ENCODE data around the gene AP3M1.
"Not testable (repeated sequence)": the region's sequence is repeated elsewhere in the genome, so short reads cannot be mapped to it uniquely, and the experiment has no call there.

The AP3M1 gene

DNA sequence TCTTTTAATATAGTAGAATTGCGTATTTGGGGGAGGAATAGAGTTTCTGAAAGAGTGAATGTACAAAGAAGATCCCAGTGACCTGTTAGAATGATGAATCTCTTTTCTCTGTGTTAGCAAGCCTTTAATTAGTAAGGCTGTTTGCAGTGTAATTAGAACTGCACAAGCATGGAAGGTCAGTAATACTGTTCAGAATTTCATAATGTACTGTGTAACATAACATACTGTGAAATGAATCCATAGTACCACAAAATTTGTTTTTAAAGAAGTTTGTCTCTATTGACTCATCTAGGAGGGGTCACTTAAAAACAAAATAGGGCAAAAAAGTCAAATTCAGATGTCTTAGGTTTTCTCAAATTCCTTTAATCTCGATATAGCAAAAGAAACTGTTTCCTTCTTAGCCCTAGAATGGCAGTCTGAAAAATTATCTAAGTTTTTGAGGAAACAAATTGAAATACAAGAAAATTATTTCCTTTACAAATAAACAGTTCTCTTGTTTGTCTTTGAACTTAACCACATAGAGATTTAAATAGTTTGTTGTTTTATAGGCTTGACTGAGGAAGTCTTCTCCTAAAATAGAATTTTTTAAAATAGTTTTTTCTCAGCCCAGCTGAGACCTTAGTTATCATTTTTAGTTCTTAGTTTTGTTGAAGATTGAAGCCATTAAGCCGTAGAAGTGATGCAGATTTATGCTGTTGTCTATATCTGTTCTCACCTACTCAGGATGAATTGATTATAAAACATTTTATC is 12.9 kb upstream of the AP3M1 start:
- no peak for DNase-seq

DNA sequence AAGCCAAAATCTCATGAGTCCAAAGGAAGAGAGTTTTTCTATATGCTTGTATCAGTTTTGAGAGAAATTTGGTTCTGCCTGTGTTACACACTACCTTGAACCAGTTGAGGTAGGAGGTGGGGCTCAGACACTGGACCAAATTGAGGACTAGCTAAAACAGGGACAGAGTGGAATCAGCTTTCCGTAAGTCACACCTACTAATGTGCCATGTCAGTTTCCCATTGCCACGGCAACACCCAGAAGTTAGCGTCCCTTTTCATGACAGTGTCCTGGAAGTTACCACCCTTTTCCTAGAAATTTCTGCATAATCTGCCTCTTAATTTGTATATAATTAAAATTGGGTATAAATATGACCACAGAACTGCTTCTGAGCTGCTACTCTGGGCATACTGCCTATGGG is 9.4 kb upstream of the AP3M1 start:
- DNase-seq, result no peak

DNA sequence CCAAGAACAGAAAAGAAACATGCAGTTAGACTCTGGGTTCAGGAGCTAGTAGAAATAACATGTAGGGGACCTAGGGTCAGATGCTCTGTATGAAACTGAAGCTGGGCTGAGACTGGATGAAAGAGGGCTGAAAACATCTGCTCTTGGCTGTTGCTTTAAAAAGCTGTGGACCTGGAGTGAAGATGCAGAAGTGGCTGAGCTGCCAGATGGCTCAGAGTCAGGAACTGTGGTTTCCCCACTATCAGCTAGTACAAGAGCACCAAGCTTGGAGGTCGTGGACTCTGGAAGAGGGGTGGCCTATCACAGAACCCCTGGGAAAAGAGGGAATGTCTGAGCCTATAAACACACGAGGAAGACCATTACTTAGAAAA is 6.3 kb upstream of the AP3M1 start:
- DNase-seq, result no peak

DNA sequence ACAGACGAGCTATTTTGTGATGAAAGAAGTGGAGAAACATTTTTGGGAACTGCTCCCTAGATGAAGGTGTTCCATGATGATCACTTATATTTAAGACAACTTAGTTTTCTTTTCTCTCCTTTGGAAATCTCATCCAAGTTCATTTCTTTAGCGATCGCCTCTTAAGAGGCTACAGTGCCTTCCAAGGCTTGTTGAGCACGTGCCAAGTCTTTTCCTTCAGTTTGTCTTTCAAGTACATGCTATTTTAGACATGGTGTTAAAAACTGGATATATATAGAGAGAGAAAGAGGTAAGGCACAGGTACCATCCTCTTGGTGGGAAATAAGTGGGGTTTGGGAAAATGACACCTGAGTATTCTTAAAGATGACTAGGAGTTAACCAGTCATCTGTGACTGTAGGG is 3.0 kb upstream of the AP3M1 start:
- no peak for DNase-seq

DNA sequence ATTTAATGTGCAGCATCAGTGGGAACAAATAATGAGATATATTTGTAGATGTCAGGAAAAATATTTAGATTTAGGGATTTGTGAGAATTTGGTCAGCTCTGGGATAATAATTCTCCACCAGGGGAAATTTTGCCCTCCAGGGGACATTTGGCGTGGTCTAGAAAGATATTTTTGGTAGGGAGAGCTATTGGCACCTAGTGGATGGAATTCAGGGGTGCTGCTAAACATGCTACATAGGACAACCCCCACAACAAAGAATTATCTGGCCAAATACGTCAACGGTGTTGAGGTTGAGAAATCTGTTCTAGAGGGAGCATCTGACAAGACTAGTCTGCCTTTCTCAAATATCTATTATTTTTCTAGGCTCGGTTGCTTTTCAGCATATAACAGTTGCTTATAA is 2.5 kb upstream of the AP3M1 start:
- peak; percentile 66 for DNase-seq

DNA sequence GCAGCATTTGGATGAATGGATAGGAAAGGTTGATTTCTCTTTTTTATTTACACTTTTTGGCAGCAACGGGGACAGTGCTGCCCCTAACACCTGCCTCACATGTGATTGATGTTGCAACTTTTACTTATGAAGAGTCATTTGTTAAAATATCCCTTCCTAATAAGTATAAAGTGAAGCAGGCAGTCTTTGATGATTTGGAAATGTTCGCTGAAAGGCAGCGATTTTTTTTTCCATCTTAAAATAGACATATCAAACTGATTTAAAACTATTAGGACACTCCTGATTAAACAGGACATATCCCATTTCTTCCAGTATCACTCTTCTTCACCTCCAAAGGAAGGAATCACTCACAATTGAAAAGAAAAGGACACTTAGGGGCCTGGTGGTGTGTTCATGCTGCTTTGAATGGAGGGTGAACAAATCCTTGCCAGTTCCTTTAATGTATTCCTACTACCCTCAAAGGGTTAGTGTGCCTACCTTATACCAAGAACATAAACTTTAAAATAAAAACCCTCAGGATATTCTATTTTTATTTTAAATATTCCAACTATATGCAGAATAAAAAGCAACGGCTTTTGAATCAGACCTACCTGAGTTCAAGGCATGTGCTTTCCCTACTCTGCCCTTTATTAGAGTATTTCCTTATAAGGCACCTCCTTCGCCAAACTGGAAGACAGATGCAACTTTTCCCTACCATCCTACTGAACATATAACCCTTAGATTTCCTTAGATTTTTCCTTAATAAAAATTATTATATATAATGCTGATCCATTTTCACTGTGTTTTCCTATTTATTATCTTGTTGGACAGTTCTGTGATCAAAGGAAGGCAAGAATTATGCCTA is 1.5 kb upstream of the AP3M1 start:
- DNase-seq, result no peak

DNA sequence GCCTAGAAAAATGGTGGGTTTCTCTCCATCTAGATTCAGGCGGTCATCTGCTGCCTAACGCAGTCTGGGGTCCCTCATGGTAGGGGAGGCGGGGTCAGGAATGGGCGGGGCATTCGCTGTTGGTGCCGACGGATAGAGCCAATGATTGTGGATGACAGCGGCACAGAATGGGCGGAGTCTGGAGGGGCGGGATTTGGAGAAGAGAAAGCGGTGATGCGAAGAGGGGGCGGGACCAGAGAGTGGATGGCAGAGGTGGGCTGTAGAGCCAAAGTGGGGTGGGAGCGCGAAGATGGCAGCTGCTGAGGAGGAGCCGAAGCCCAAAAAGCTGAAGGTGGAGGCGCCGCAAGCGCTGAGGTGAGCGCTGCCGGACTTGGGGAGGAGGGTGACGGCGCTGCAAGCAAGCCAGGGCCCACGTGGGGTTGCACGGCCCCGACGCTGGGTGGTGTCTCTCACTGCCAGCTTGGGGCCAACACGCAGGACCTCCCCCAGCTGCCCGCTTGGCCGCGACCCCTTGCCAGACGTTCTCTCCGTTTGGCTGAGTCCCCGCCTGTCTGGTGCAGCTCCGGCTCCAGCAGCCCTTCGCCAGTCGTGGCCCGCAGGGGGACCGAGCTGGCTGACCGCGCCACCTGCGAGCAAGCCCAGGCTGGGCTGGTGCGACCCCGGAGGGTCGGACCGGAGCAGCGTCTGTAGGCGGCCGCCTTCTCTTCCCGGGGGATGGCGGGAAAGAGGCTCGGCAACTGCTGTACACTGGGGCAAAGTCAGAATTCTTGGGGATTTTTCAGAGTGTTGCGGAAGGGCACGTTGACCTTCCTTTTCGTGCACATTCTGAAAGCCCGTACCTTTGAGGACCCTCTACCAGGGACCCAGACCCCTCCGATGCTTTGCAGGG is 606 bp upstream of the AP3M1 start, which contains the start of gene ADK:
Gene ADK, plus strand, starts transcription at position 232 of the 889 bp plus-strand sequence. Its CDS starts 58 bp downstream, at position 290.
- DNase-seq, result peak; percentile 98

DNA sequence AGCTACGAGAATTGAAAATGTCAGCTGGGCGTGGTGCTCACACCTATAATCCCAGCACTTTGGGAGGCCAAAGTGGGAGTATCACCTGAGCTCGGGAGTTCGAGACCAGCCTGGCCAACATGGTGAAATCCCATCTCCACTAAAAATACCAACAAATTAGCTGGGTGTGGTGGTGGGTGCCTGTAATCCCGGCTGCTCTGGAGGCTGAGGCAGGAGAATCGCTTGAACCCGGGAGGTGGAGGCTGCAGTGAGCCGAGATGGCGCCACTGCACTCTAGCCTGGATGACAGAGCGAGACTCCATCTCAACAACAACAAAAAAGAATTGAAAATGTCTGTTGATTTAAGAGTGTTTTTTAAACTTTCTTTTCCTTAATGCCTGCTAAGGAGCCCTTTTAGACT is 3.6 kb downstream of the AP3M1 start:
- DNase-seq, result not testable (repeated sequence)

DNA sequence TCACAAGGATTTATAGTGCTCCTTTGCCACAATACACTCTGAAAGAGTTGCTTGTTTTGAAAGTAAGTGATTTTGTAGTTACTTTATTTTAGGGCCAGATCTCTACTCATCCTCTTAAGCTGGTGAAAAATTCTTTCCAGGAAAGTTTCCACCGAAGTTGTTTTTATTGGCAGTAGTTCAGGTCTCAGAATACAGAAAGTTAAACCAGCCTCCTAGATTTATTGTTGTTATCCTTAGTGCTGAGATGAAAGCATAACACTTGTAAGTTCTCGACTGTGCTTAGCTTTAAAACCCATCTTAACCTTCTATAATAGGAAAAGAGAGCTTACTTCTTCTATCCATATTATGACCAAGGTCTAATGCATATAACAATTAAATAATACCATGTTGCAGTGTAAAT is 5.5 kb downstream of the AP3M1 start:
- DNase-seq, result peak; percentile 82

DNA sequence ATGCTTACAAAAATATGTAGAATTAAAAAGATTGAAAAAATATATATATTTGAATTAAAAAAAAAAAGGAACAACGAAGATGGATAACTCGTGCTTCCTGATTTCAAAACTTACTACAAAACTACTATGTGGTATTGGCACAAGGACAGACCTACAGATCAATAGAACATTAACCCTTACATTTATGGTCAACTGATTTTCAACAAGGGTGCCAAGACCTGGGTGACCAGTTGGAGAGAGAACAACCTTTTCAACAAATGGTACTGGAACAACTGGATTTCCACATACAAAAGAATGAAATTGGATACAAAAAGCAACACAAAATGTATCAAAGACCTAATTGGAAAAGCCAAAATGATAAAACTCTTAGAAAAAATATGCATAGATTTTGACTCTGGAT is 10.1 kb downstream of the AP3M1 start:
- DNase-seq, result no peak

DNA sequence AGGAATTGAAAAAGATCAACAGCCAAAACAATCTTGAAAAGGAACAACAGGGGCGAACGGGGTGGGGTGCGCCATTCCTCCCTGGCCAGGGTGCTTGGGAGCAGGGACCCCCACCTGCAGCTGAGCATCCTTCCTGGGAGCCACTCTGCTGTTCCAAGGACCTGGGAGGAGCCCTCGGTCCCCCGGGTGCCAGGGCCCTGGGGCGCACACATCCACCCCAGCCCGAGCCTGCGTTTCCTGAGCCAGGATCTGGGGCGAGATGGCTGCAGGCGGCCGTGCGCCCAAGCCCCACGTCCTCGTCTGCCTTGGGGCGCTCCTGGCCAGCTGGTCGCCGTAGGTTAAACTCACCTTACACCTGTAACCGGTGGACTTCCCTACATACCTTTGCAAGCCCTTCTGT is 10.6 kb downstream of the AP3M1 start:
- no peak for DNase-seq

DNA sequence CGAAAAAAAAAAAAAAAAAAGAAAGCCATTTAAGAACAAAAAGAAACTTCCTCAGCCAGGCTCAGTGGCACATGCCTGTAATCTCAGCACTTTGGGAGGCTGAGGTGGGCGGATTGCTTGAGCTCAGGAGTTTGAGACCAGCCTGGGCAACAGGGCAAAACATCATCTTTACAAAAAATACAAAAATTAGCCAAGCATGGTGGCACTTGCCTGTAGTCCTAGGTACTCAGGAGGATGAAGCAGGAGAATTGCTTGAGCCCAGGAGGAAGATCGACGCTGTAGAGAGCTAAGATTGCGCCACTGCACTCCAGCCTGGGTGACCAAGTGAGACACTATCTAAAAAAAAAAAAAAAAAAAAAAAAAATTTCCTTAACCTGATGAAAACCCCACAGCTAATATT is 12.0 kb downstream of the AP3M1 start:
- not testable (repeated sequence) for DNase-seq

DNA sequence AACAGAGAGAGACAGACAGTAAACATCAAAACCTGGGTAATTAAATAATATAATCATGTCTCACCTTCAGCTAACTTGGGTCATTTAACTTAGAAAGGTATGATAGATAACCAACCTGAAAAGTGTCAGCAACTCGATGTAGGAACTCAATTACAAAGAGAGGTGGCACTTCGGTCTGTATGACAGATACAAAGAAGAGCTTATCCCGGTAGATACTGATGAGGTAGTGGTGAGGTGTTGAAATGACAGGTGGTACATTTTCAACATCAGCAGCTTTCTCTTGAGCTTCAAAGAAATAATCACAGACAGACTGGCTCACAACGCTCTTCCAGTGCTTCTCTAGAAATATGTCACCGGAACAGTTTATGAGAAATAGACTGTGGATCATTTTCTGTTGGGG is 12.6 kb downstream of the AP3M1 start:
- no peak for DNase-seq

DNA sequence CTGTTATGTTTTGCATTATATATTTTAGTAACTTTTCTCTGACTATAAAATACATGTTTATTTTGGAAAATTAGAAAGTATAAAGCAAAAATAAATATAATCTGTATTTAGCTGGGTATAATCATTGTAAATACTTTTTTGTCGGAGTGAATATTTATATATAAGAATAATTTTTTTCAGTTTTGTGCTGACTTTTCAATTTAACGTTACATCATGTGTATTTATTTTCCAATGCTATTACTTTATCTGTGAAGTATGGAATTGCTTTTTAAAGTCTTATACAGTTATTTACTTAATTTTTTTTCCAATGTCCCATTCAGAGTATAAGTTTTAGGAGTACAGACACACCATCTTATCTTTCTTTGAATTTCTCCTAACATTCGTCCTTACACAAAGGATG is 15.2 kb downstream of the AP3M1 start:
- no peak for DNase-seq

DNA sequence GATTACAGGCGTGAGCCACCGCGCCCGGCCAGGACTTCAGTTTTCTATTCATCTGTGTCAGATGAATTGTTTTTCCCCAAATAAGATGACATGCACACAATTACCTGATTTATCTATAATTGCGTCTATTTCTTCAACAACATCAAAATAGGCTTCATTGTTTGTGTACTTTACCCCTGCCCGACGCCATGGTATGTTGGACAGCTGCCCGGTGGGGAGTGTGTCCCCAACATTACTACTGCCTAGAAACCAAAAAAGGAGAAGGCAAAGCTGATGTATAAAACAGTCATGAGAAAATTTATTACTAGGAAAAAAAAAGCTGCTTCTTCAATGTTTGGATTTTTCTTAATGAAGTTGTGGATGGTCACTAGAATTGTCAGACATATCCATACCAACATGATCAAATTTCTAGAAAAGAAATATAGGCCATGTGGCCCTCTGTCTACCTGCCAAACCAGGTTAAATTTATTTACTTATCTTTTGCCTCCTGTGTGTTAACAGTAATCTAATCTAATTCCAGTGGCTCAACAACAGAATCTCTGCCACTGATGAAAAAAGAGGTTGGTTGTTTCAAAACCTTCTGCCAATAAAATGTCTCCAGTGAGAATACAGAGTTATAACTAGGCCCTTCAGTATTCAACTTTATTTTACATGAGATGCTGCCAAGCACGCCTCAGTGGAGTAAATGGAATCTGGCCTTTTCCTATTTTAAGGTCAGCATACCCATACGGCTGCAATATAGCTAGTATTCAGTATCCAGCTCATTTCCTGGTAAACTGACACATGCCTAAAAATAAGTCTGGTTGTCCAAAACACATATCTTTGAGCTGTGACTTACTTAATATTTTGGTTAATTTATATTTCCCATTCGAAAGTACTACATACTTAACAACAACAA is 16.5 kb downstream of the AP3M1 start:
- DNase-seq, result no peak

DNA sequence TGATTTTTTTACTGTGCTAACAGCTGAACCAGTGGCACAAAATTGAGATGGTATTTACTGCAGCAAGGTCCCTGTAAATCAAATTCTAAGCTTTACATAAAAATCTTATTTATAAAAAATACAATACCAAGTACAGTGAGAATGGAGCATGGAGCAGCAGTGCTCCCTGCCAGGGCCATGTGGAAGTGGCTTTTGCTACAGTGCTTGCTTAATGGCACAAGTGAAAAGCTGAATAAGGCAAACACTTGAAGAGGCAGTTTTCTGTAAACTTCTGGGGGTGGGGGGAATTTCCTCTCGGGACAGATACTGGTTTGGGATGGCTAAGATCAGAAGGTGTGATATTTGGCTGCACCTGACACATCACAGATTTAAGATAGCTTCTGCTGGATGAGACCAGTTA is 27.5 kb downstream of the AP3M1 start:
- DNase-seq, result no peak

DNA sequence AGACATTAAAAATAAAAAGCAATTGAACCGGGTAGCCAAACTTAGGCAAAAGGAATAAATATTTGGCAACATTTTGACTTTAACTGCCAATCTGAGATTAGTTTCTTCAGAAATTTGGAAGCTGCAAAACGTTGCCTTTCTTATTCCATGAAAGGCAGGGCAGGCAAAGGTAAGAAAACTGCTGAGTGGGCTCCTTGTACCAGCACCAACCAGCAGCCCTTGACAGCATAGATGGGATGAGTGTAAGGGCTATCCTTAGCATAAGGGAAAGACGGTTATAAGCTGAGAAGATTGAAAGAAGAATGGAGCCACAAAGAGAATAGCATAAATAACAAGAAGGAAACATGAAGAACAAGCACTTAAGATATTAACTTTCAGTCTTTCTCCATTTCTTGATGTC is 28.6 kb downstream of the AP3M1 start:
- DNase-seq, result no peak

DNA sequence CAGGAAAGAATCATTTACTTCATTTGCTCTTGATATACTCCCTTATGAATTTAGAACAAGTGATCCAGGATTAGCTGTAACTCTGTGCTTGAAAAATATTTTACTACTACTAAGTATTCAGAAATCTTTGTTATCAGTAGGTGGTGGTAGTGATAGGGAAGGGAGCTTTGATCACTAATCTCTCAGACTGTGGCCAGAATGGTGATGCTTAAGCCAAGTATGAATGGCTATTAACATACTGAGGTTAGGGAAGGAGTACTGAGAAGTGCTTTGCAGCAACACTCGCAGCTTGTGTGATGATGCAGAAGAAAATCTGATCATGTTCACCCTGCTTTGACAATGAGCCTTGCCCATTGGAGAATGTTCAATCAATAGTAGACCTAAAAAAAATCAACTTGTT is 29.3 kb downstream of the AP3M1 start:
- no peak for DNase-seq

DNA sequence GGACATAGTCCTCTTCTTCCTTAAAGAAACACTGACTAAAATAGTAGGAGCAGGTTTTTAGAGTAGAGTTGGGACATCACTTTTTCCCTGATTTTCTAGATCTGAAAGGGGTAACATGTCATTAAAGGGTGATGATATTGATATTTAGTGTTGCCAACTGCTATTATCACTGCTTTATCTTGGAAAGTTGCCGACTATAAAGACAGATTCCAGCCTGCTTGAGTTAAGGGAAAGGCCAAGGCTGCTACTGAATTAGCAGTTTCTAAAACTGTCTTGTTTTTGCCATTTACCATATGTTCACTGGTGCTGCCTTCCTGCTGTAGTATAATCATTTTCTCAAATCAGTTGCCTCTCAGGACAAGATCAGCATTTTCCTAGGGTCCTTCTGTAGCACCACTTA is 29.7 kb downstream of the AP3M1 start:
- DNase-seq, result no peak

DNA sequence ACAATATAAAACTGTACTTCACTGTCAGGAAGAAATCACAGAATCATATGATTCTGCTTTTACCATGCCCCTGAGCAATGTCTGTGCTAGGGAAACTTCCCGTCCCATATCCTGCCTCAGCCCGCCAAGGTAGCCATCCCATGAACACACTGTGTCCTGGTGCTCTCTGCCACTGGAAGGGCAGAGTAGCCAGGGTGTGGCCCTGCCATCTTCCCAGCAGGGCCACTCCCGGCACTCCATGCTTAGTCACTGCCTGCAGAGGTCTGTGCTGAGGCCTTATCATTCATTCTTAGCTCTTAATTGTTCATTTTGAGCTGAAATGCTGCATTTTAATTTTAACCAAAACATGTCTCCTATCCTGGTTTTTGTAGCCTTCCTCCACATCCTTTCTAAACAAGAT is 31.8 kb downstream of the AP3M1 start:
- DNase-seq, result no peak

DNA sequence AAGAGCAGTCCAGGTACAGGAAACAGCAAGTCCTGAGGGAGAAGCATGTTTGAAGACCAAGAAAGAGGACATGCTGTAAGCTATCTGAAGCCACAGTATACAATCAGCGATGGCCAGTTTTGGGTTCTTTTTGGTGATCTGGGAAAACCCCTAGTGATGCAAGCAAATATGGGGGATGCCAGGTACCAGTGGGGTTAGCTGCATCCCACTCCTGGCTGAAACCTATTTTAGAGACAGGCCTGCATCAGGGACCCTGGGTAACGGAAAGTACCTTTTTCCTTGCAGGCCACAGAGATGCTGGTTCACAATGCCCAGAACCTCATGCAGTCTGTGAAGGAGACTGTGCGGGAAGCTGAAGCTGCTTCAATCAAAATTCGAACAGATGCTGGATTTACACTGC is 32.9 kb downstream of the AP3M1 start:
- DNase-seq, result no peak

DNA sequence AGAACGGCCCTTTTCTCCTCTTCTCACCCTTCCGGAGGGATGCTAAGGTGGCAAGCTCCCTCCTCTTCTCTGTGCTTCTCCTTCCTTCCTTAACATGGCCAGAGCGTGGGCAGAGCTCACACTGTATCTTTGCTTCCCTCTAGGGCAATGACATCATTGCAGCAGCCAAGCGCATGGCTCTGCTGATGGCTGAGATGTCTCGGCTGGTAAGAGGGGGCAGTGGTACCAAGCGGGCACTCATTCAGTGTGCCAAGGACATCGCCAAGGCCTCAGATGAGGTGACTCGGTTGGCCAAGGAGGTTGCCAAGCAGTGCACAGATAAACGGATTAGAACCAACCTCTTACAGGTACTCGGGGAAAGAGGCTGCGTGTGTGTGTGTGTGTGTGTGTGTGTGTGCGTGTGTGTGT is 36.6 kb downstream of the AP3M1 start:
- DNase-seq, result no peak
